Fibroblast of lung (primary cell): ENCODE data around the gene ANKMY1. TPM values are rescaled to one million over a fixed set of nuclear protein-coding genes. Genes with fewer than 3 reads are reported as not detected.
A peak's percentile ranks its signal among the peaks of the same experiment; 100 is the strongest.

Experiments
- DNase-seq, 2 donors: peaks; one replicate each; pipeline versions ENCODE4 v3.0.0 to v3.0.0-alpha.2; 2010; ENCODE audit warnings: low read depth in 2 of 2
- H2AFZ ChIP-seq: 2 replicates; pipeline ENCODE4 v1.5.1; 2012; ENCODE audit warnings: low read length, control low read depth, inconsistent platforms
- H3K27ac ChIP-seq: 2 replicates; pipeline ENCODE4 v1.5.1; 2011; ENCODE audit warnings: low read length, control low read depth; ENCODE audit not compliant: insufficient read depth
- H3K27me3 ChIP-seq: 2 replicates; pipeline ENCODE4 v1.5.1; 2011; ENCODE audit warnings: mild to moderate bottlenecking, low read length; ENCODE audit not compliant: control insufficient read depth, insufficient read depth
- H3K36me3 ChIP-seq: 2 replicates; pipeline ENCODE4 v1.5.1; 2011; ENCODE audit warnings: low read length; ENCODE audit not compliant: control insufficient read depth, insufficient read depth
- H3K4me1 ChIP-seq: 2 replicates; pipeline ENCODE4 v1.5.1; 2011; ENCODE audit warnings: low read length; ENCODE audit not compliant: control insufficient read depth, insufficient read depth; ENCODE audit errors: extremely low read depth
- H3K4me2 ChIP-seq: 2 replicates; pipeline ENCODE4 v1.5.1; 2011; ENCODE audit warnings: low read length, control low read depth; ENCODE audit not compliant: insufficient read depth; ENCODE audit errors: extremely low read depth
- H3K4me3 ChIP-seq, 4 experiments: fragments of 200-600 bp in 1 of 4; sonication (generic) in 1 of 4; replicated peaks in 1 of 4; 2 replicates each; pipeline ENCODE4 v1.5.1; 2011 to 2016; ENCODE audit warnings: low read length in 4 of 4, low read depth in 3 of 4, mild to moderate bottlenecking in 3 of 4, control low read depth in 2 of 4, inconsistent platforms in 1 of 4, mixed read lengths in 1 of 4; ENCODE audit not compliant: insufficient read depth in 1 of 4; ENCODE audit errors: control extremely low read depth in 1 of 4
- H3K79me2 ChIP-seq: 2 replicates; pipeline ENCODE4 v1.5.1; 2012; ENCODE audit warnings: mild to moderate bottlenecking, low read length, inconsistent platforms; ENCODE audit not compliant: control insufficient read depth, insufficient read depth
- H3K9ac ChIP-seq: 2 replicates; pipeline ENCODE4 v1.5.1; 2011; ENCODE audit warnings: mild to moderate bottlenecking, low read length, control low read depth; ENCODE audit not compliant: insufficient read depth
- H3K9me3 ChIP-seq: 2 replicates; pipeline ENCODE4 v1.5.1; 2012; ENCODE audit warnings: low read depth, low read length; ENCODE audit not compliant: control insufficient read depth, insufficient read depth
- H4K20me1 ChIP-seq: 2 replicates; pipeline ENCODE4 v1.5.1; 2011; ENCODE audit warnings: low read length; ENCODE audit not compliant: control insufficient read depth, insufficient read depth; ENCODE audit errors: extremely low read depth
- CTCF ChIP-seq, 2 donors: IDR thresholded peaks in 1 of 2; conservative IDR thresholded peaks in 1 of 2; 1 replicate in 1 of 2; 2 replicates in 1 of 2; pipeline ENCODE4 v1.5.1; 2011 to 2012; ENCODE audit warnings: low read length in 2 of 2, control low read depth in 1 of 2, inconsistent platforms in 1 of 2, low read depth in 1 of 2, mild to moderate bottlenecking in 1 of 2
- EZH2 ChIP-seq: IDR thresholded peaks from 2 replicates; pipeline ENCODE4 v1.5.1; 2012; ENCODE audit warnings: low read length, control low read depth, mild to moderate bottlenecking; ENCODE audit errors: missing control alignments
- polyA plus RNA-seq, 2 donors: library from polyadenylated mRNA; depleted of rRNA in 1 of 2; stranded (reverse) in 1 of 2; unstranded in 1 of 2; fragments of >200 nt; gene quantifications; 2 replicates each; pipeline ENCODE4 v1.2.1, GENCODE V29; 2011 to 2012; ENCODE audit warnings: missing spikeins in 1 of 2
- total RNA-seq: library from RNA; depleted of rRNA; stranded (reverse); fragments of >200 nt; gene quantifications from 2 replicates; pipeline ENCODE4 v1.2.1, GENCODE V29; 2014

The ANKMY1 gene
- total and polyA plus RNA-seq, 2 donors (not counting 1 experiment from before 2014, with no cell fraction given), result 2.8 to 7.4 TPM

DNA sequence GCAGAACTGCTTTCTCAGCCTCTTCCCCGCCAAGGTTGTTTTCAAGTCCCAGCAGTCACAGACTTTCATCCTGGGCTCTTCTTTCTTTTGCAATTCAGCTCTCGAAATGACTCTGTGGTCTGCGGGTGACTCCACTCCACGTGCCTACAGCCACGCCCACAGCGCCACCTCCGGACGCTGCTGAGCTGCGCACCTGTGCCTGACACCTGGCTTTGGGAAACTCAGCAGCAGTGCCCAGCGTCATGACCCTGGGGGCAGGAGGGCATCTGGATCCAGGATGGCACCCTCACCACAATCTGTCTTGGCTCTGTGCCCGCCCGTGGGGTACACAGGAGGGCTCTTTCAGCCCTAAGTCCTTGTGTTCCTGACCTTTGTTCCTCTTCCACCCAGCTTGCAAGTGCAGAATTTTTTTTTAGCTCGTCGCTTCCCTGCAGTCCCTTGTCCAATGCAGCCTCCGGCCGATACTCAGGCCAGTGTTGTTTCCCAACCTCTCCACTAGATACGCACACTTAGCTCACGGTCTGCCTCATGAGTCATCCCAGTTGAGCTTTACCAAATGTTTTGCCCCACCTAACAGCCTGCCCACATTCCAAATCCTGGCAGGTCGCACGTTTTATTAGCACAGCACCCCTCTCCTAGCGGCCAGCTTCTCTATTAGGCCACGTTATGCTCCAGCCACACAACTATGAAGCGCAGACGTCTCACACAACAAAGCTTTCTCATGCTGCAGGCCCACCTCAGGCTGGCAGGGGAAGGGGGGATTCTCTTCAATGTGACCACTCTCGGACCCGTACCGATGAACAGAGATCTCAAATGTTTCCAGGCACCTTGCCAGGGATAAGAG lies 22.2 kb upstream of the ANKMY1 start:
- TF ChIP-seq EZH2 (no peak), CTCF (conservative IDR thresholded peaks at IDR 0.05 in 1 of 2, IDR thresholded peaks at IDR 0.05 in 1 of 2; ENCODE audit: low read depth in 1 of 2, low read length in 2 of 2) (peak in 1 of 2 donors; percentile 20)
- H3K9ac ChIP-seq, result no peak overlapping the region
- no peaks in the 10 kb centered on the region for H4K20me1 ChIP-seq
- H2AFZ ChIP-seq, result no peak overlapping the region
- H3K79me2 ChIP-seq, result peaks cover 30% of the 10 kb centered on the region
- peaks cover 10% of the 10 kb centered on the region for H3K4me1 ChIP-seq
- H3K36me3 ChIP-seq, result peaks cover 5% of the 10 kb centered on the region
- DNase-seq, result peak; percentile 84 to 97
- H3K9me3 ChIP-seq, result no peaks in the 10 kb centered on the region
- H3K4me2 ChIP-seq, result no peak overlapping the region
- H3K27ac ChIP-seq, result peak overlapping the region; percentile 67
- H3K27me3 ChIP-seq, result no peaks in the 10 kb centered on the region
- H3K4me3 ChIP-seq, result no peak overlapping the region

DNA sequence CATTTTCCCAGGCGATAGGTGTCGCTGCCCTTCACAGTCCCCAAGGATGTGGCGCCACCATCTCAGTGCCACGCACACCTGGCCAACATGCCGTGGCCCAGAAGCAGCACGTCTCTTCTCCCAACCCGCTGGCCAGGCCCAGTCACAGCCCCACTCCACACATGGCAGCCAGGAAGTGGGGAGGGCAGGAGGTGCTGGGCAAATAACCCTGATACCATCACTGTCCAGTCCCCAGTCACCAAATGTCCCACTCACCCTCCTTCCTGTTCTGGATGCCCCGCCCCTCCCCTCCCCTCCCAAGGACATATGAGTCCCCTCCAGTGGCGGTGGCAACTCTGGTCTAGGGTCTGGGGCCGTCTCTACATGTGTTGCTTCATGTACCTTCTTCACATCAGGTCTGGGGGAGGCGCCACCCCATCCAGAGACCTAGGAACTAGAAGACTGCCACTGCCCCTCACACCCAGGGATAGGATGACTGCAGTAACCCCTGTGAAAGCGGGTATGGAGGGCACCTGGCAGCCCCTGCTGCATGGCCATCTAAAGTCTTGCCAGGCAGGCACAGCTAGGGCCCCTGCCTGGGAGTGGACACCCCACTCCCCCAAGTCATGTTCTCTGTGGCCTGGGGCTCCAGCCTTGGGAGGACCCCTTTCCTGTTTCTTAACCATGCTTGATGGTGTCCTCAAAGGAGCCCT lies 21.4 kb upstream of the ANKMY1 start:
- Histone ChIP-seq H4K20me1 (no peaks in the 10 kb centered on the region), H3K4me2 (no peak overlapping the region), H3K27ac (peak overlapping the region; percentile 67), H3K4me1 (peaks cover 6% of the 10 kb centered on the region), H3K36me3 (peaks cover 5% of the 10 kb centered on the region), H3K27me3 (no peaks in the 10 kb centered on the region), H3K9ac (no peak overlapping the region), H3K9me3 (no peaks in the 10 kb centered on the region), H2AFZ (no peak overlapping the region), H3K79me2 (peaks cover 23% of the 10 kb centered on the region), H3K4me3 (no peak overlapping the region)
- no peak for DNase-seq
- TF ChIP-seq CTCF (conservative IDR thresholded peaks at IDR 0.05 in 1 of 2, IDR thresholded peaks at IDR 0.05 in 1 of 2; ENCODE audit: low read depth in 1 of 2, low read length in 2 of 2) (no peak), EZH2 (no peak)

- no peak overlapping the region for H3K4me3 ChIP-seq
- H3K27me3 ChIP-seq, result no peaks in the 10 kb centered on the region
- no peaks in the 10 kb centered on the region for H3K9me3 ChIP-seq
- H4K20me1 ChIP-seq, result no peaks in the 10 kb centered on the region
- H3K27ac ChIP-seq, result no peak overlapping the region
- H3K79me2 ChIP-seq, result peaks cover 19% of the 10 kb centered on the region
- DNase-seq, result no peak
- H3K9ac ChIP-seq, result no peak overlapping the region
- H3K4me2 ChIP-seq, result no peak overlapping the region
- no peak overlapping the region for H2AFZ ChIP-seq
- peaks cover 5% of the 10 kb centered on the region for H3K36me3 ChIP-seq
- TF ChIP-seq EZH2, result no peak
- no peak for TF ChIP-seq CTCF (conservative IDR thresholded peaks at IDR 0.05 in 1 of 2, IDR thresholded peaks at IDR 0.05 in 1 of 2; ENCODE audit: low read depth in 1 of 2, low read length in 2 of 2)
- peaks cover 6% of the 10 kb centered on the region for H3K4me1 ChIP-seq
Observed at GRCh38 chr2:240578488-240578887, 20.7 kb upstream of the ANKMY1 start.
